Mesenchymal stem cell (in vitro differentiated cells and primary cell): ENCODE measurements around the gene RNF186.

Source experiments
- DNase-seq: peaks from one replicate; pipeline ENCODE4 v3.0.0-alpha.2; 2013
- H2AFZ ChIP-seq: one replicate; pipeline ENCODE4 v1.6.1; 2013; ENCODE audit warnings: low read depth, mild to moderate bottlenecking, control low read depth, inconsistent platforms, low read length, moderate library complexity
- H2AK5ac ChIP-seq: 2 replicates; pipeline ENCODE4 v1.6.1; 2013; ENCODE audit warnings: low read length, moderate library complexity, mild to moderate bottlenecking, inconsistent platforms; ENCODE audit not compliant: severe bottlenecking
- H2BK120ac ChIP-seq: one replicate; pipeline ENCODE4 v1.6.1; 2013; ENCODE audit warnings: low read depth, mild to moderate bottlenecking, inconsistent platforms, low read length, moderate library complexity
- H2BK12ac ChIP-seq, 2 experiments: one replicate each; pipeline ENCODE4 v1.6.1; 2013; ENCODE audit warnings: inconsistent platforms in 2 of 2, low read length in 2 of 2, mild to moderate bottlenecking in 2 of 2, moderate library complexity in 2 of 2, control low read depth in 1 of 2
- H2BK15ac ChIP-seq: one replicate; pipeline ENCODE4 v1.6.1; 2013; ENCODE audit warnings: mild to moderate bottlenecking, low read depth, inconsistent platforms; ENCODE audit not compliant: poor library complexity, severe bottlenecking
- H2BK5ac ChIP-seq: 2 replicates; pipeline ENCODE4 v1.6.1; 2013; ENCODE audit warnings: low read depth, mild to moderate bottlenecking, low read length, control low read depth, inconsistent platforms; ENCODE audit not compliant: poor library complexity, severe bottlenecking
- H3K14ac ChIP-seq, 2 experiments: one replicate each; pipeline ENCODE4 v1.6.1; 2013; ENCODE audit warnings: inconsistent platforms in 2 of 2, low read length in 2 of 2, control low read depth in 1 of 2, mild to moderate bottlenecking in 1 of 2, moderate library complexity in 1 of 2
- H3K18ac ChIP-seq, 2 experiments: one replicate each; pipeline ENCODE4 v1.6.1; 2013; ENCODE audit warnings: inconsistent platforms in 2 of 2, low read length in 2 of 2, control low read depth in 1 of 2, low read depth in 1 of 2, mild to moderate bottlenecking in 1 of 2
- H3K23ac ChIP-seq, 2 experiments: one replicate each; pipeline ENCODE4 v1.6.1; 2013; ENCODE audit warnings: inconsistent platforms in 2 of 2, low read length in 2 of 2, mild to moderate bottlenecking in 2 of 2, moderate library complexity in 2 of 2, control low read depth in 1 of 2
- H3K27ac ChIP-seq: 2 replicates; pipeline ENCODE4 v1.5.1; 2013; ENCODE audit warnings: mild to moderate bottlenecking, moderate library complexity, low read length, control low read depth, inconsistent platforms; ENCODE audit not compliant: poor library complexity, severe bottlenecking
- H3K27me3 ChIP-seq, 2 experiments: 2 replicates each; pipeline versions ENCODE4 v1.6.1 to v1.7.0; 2013; ENCODE audit warnings: low read length in 2 of 2, mild to moderate bottlenecking in 2 of 2, moderate library complexity in 2 of 2, control low read depth in 1 of 2, inconsistent platforms in 1 of 2; ENCODE audit not compliant: control insufficient read depth in 1 of 2, insufficient read depth in 1 of 2
- H3K36me3 ChIP-seq, 2 experiments: 2 replicates each; pipeline versions ENCODE4 v1.6.1 to v1.7.0; 2013; ENCODE audit warnings: low read length in 2 of 2, control low read depth in 1 of 2, inconsistent platforms in 1 of 2, low read depth in 1 of 2, mild to moderate bottlenecking in 1 of 2; ENCODE audit not compliant: insufficient read depth in 2 of 2, control insufficient read depth in 1 of 2
- H3K4ac ChIP-seq, 2 experiments: one replicate each; pipeline ENCODE4 v1.6.1; 2013; ENCODE audit warnings: inconsistent platforms in 2 of 2, low read length in 2 of 2, mild to moderate bottlenecking in 2 of 2, moderate library complexity in 2 of 2, control low read depth in 1 of 2, low read depth in 1 of 2
- H3K4me1 ChIP-seq: 2 replicates; pipeline ENCODE4 v1.6.1; 2013; ENCODE audit warnings: low read depth, low read length, control low read depth; ENCODE audit not compliant: control insufficient read depth, insufficient read depth
- H3K4me2 ChIP-seq: 2 replicates; pipeline ENCODE4 v1.6.1; 2013; ENCODE audit warnings: low read length, mild to moderate bottlenecking, inconsistent platforms; ENCODE audit not compliant: poor library complexity, severe bottlenecking
- H3K4me3 ChIP-seq, 2 experiments: 2 replicates each; pipeline versions ENCODE4 v1.5.1 to v1.7.0; 2013; ENCODE audit warnings: low read length in 2 of 2, mild to moderate bottlenecking in 2 of 2, control low read depth in 1 of 2, low read depth in 1 of 2; ENCODE audit not compliant: insufficient read depth in 1 of 2
- H3K79me1 ChIP-seq: replicated peaks from 2 replicates; pipeline ENCODE4 v1.6.1; 2013; ENCODE audit warnings: mild to moderate bottlenecking, control low read depth, low read length, inconsistent platforms; ENCODE audit not compliant: poor library complexity, severe bottlenecking
- H3K9ac ChIP-seq: 2 replicates; pipeline ENCODE4 v1.7.0; 2013; ENCODE audit warnings: mild to moderate bottlenecking, low read length, moderate library complexity
- H3K9me3 ChIP-seq: 2 replicates; pipeline ENCODE4 v1.7.0; 2013; ENCODE audit warnings: mild to moderate bottlenecking, low read length; ENCODE audit not compliant: control insufficient read depth
- H4K8ac ChIP-seq: one replicate; pipeline ENCODE4 v1.6.1; 2013; ENCODE audit warnings: inconsistent platforms, mild to moderate bottlenecking, low read length, moderate library complexity
- H4K91ac ChIP-seq: one replicate; pipeline ENCODE4 v1.6.1; 2013; ENCODE audit warnings: mild to moderate bottlenecking, low read length, inconsistent platforms
- WGBS: methylation state at CpG from one replicate; pipeline ENCODE4 v1.1.7; 2013; ENCODE audit warnings: mixed read lengths; 5-methylcytosine and 5-hydroxymethylcytosine counted together

The RNF186 gene

GRCh38 chr1:19840228-19840627 lies 25.1 kb upstream of the RNF186 start:
- Histone ChIP-seq H4K91ac (no peak overlapping the region), H2BK120ac (no peak overlapping the region), H2BK15ac (no peak overlapping the region), H3K4me1 (no peaks in the 10 kb centered on the region), H3K4me3 (no peak overlapping the region), H3K27me3 (no peaks in the 10 kb centered on the region), H2AFZ (no peak overlapping the region), H2BK5ac (no peak overlapping the region), H2AK5ac (no peak overlapping the region), H3K4me2 (no peak overlapping the region), H4K8ac (no peak overlapping the region), H3K9ac (no peak overlapping the region), H2BK12ac (no peak overlapping the region), H3K14ac (no peak overlapping the region), H3K9me3 (no peaks in the 10 kb centered on the region), H3K36me3 (no peaks in the 10 kb centered on the region), H3K27ac (no peak overlapping the region), H3K4ac (no peak overlapping the region), H3K79me1 (no peaks in the 10 kb centered on the region), H3K18ac (no peak overlapping the region), H3K23ac (no peak overlapping the region)
- DNase-seq, result no peak

- no peak overlapping the region for H2BK12ac ChIP-seq
- 83% methylated on average over 1 of the region's 2 CpGs for WGBS
- no peaks in the 10 kb centered on the region for H3K9me3 ChIP-seq
- no peak overlapping the region for H2BK120ac ChIP-seq
- H2AK5ac ChIP-seq, result no peak overlapping the region
- no peak overlapping the region for H3K4me3 ChIP-seq
- H3K18ac ChIP-seq, result no peak overlapping the region
- H3K4me2 ChIP-seq, result no peak overlapping the region
- H2AFZ ChIP-seq, result no peak overlapping the region
- H3K27ac ChIP-seq, result no peak overlapping the region
- no peak overlapping the region for H2BK5ac ChIP-seq
- H3K4ac ChIP-seq, result no peak overlapping the region
- H4K8ac ChIP-seq, result no peak overlapping the region
- H3K79me1 ChIP-seq, result no peaks in the 10 kb centered on the region
- H3K14ac ChIP-seq, result no peak overlapping the region
- no peak overlapping the region for H3K23ac ChIP-seq
- H3K27me3 ChIP-seq, result no peaks in the 10 kb centered on the region
- no peak for DNase-seq
- H2BK15ac ChIP-seq, result no peak overlapping the region
- no peaks in the 10 kb centered on the region for H3K4me1 ChIP-seq
- no peak overlapping the region for H4K91ac ChIP-seq
- H3K9ac ChIP-seq, result no peak overlapping the region
- H3K36me3 ChIP-seq, result no peaks in the 10 kb centered on the region
Observed at GRCh38 chr1:19837866-19838265, 22.8 kb upstream of the RNF186 start.

DNA sequence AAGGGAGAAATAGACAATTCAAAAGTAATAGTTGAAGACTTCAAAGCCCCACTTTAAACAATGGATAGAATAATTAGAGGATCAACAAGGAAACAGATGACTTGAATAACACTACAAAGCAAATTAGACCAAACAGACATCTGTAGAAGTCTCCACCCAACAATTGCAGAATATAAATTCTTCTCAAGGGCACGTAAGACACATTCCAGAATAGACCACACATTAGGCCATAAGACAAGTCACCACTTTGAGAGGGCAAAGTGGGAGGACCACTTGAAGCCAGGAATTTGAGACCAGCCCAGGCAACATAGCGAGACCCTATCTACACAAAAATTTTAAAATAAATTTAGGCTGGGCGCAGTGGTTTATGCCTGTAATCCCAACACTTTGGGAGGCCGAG lies 20.5 kb upstream of the RNF186 start:
- Histone ChIP-seq H2BK5ac (no peak overlapping the region), H3K27ac (no peak overlapping the region), H2AFZ (no peak overlapping the region), H2BK120ac (no peak overlapping the region), H3K27me3 (no peaks in the 10 kb centered on the region), H3K14ac (no peak overlapping the region), H4K91ac (no peak overlapping the region), H3K79me1 (no peaks in the 10 kb centered on the region), H2BK15ac (no peak overlapping the region), H2AK5ac (no peak overlapping the region), H3K4me2 (no peak overlapping the region), H3K4ac (no peak overlapping the region), H3K23ac (no peak overlapping the region), H3K9me3 (peaks cover 11% of the 10 kb centered on the region), H4K8ac (no peak overlapping the region), H3K36me3 (no peaks in the 10 kb centered on the region), H3K9ac (no peak overlapping the region), H2BK12ac (no peak overlapping the region), H3K4me1 (no peaks in the 10 kb centered on the region), H3K18ac (no peak overlapping the region), H3K4me3 (no peak overlapping the region)
- DNase-seq, result no peak
- 87% methylated on average over 4 of the region's 4 CpGs for WGBS

DNA sequence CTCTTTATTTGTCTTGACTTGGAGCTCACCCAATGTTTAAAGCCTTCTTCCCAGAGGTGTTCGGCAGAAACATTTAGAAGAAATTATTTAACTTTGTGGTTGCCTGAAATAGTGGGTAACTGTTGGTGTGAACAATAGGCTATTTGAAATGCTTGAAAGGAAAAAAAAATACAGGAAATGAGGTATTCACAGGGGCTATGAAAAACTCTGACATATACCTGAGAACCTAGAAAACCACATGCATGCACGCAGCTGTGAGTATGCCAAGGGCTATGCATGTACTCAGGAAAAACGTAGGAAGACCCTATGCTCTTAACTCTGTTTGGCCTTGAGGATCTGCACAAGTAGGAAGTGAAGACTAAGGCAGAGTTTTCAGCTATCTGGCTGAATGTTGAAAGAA lies 16.4 kb upstream of the RNF186 start:
- no peak overlapping the region for H3K18ac ChIP-seq
- no peak overlapping the region for H3K23ac ChIP-seq
- H3K14ac ChIP-seq, result no peak overlapping the region
- no peak overlapping the region for H4K91ac ChIP-seq
- H4K8ac ChIP-seq, result no peak overlapping the region
- no peak overlapping the region for H2AK5ac ChIP-seq
- 86% methylated on average over 3 of the region's 3 CpGs for WGBS
- H2BK15ac ChIP-seq, result no peak overlapping the region
- no peak for DNase-seq
- no peaks in the 10 kb centered on the region for H3K79me1 ChIP-seq
- no peaks in the 10 kb centered on the region for H3K36me3 ChIP-seq
- peaks cover 11% of the 10 kb centered on the region for H3K9me3 ChIP-seq
- H3K4ac ChIP-seq, result no peak overlapping the region
- H3K27me3 ChIP-seq, result no peaks in the 10 kb centered on the region
- H3K27ac ChIP-seq, result no peak overlapping the region
- H2BK5ac ChIP-seq, result no peak overlapping the region
- no peak overlapping the region for H2AFZ ChIP-seq
- H3K4me1 ChIP-seq, result no peaks in the 10 kb centered on the region
- no peak overlapping the region for H2BK120ac ChIP-seq
- no peak overlapping the region for H2BK12ac ChIP-seq
- no peak overlapping the region for H3K4me3 ChIP-seq
- no peak overlapping the region for H3K9ac ChIP-seq
- H3K4me2 ChIP-seq, result no peak overlapping the region
